VCaP (cell line): ENCODE data around the gene TRAPPC5.

ENCODE experiments used
- H3K27ac ChIP-seq: fragments of 450-650 bp; 2 replicates; pipeline ENCODE4 v1.5.1; 2017
- TF ChIP-seq, protein P1 (sequence below): fragments of 450-650 bp; conservative IDR thresholded peaks from 2 replicates; pipeline ENCODE4 v1.5.1; 2017; ENCODE audit warnings: mild to moderate bottlenecking, moderate library complexity

TRAPPC5 gene

GRCh38 chr19:7699003-7699402 lies 18.4 kb downstream of the TRAPPC5 start:
- TF ChIP-seq, protein P1, sequence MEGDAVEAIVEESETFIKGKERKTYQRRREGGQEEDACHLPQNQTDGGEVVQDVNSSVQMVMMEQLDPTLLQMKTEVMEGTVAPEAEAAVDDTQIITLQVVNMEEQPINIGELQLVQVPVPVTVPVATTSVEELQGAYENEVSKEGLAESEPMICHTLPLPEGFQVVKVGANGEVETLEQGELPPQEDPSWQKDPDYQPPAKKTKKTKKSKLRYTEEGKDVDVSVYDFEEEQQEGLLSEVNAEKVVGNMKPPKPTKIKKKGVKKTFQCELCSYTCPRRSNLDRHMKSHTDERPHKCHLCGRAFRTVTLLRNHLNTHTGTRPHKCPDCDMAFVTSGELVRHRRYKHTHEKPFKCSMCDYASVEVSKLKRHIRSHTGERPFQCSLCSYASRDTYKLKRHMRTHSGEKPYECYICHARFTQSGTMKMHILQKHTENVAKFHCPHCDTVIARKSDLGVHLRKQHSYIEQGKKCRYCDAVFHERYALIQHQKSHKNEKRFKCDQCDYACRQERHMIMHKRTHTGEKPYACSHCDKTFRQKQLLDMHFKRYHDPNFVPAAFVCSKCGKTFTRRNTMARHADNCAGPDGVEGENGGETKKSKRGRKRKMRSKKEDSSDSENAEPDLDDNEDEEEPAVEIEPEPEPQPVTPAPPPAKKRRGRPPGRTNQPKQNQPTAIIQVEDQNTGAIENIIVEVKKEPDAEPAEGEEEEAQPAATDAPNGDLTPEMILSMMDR, result no peak
- no peak overlapping the region for H3K27ac ChIP-seq

DNA sequence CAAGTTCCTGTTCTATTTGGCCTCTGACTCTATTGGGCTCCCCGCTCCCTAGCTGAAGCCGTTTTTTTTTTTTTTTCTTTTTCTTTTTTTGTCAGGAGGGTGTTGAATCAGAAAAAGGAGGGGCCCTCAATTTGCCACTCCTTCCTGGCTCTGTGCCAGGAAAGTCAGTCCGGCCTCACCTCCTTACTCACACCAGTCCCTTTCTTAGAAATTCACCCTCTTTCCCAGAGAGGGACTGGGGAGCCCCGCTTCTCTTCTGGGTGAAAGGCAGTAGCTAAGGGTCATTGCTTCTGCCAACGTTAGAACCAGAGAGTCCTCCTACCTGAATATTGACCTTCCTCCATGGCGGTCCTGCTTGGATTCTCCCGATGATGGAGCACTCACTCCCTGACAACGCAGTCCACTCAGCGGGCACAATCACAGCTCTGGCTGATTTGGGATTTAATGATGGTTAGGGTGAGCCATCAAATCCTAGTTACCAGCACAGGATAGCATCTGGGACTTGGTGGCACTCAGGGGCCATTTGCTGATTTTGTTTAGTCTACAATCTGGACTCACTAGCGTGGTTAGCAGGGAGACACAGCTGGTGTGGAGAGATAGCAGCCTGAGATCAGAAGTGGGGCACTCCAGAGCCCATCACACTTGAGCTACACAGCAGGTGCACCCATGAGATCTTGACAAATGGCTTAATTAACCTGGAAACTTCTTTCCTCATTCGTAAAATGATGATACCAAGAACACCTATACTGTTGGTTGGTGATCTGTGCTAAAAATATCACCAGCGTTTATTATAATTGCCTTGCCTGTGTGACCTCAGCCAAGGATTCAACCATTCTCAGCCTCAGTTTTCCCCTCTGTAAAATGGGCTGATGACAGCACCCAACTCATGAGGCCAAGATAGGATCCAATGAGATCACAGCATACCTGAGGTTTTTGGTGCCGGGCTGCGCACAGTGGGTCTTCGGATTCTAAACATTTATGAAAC lies 19.1 kb downstream of the TRAPPC5 start:
- TF ChIP-seq, protein P1, result no peak
- H3K27ac ChIP-seq, result no peak overlapping the region

- TF ChIP-seq, protein P1, result no peak
- no peak overlapping the region for H3K27ac ChIP-seq
Measured at GRCh38 chr19:7701049-7701653, 20.5 kb downstream of the TRAPPC5 start.

GRCh38 chr19:7701654-7702457 lies 21.2 kb downstream of the TRAPPC5 start, which contains the start of gene FCER2:
Gene FCER2, minus strand, starts transcription at chr19:7702131. Its CDS starts 2,371 bp downstream, at chr19:7699760.
- no peak within 1 kb of the TSS for H3K27ac ChIP-seq
- TF ChIP-seq, protein P1, result no peak

- no peak overlapping the region for H3K27ac ChIP-seq
- TF ChIP-seq, protein P1, result no peak
Measured at GRCh38 chr19:7703332-7703731, 22.7 kb downstream of the TRAPPC5 start.

DNA sequence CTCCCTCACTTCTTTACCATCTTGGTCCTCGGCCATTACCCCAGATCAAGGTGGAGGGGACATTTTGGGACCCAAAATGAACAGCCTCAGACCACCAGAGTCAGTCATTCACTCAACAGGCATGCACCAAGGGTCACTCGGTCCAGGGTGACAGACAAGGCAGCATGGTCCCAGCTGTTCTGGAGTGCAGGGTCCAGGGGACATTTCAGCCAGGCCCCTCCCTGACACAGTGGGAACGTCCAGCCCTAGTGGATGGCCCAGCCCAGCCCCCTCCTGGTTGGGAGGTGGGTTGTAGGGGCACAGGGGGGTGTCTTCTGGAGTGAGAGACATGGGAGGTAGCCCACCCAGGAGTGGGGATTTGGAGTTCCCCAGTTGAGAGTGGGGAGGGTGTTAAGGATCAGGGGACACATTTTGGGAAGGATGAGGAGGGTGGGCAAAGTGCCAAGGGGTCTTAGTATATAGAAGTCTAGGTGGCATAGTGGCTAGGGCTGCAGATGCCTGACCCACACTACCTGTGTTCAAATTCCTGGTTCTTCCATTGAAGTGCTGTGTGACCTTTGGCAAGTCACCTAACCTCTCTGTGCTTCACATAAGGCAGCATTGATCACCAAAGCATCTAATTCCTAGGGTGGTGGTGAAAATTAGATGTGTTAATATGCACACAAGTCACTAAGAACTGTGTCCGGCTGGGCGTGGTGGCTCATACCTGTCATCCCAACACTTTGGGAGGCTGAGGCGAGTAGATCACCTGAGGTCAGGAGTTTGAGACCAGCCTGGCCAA lies 23.8 kb downstream of the TRAPPC5 start:
- no peak overlapping the region for H3K27ac ChIP-seq
- TF ChIP-seq, protein P1, result no peak
